HG03378 (cell line): ENCODE measurements around the gene GOLGA1.
"Not testable (repeated sequence)": the region's sequence is repeated elsewhere in the genome, so short reads cannot be mapped to it uniquely, and the experiment has no call there.

Experiments used
- ATAC-seq: cut with Tn5 transposase; IDR thresholded peaks from one replicate; pipeline ENCODE4 v1.9.1; 2021; ENCODE audit warnings: mild to moderate bottlenecking, moderate library complexity; ENCODE audit not compliant: unreplicated experiment

Gene GOLGA1

DNA sequence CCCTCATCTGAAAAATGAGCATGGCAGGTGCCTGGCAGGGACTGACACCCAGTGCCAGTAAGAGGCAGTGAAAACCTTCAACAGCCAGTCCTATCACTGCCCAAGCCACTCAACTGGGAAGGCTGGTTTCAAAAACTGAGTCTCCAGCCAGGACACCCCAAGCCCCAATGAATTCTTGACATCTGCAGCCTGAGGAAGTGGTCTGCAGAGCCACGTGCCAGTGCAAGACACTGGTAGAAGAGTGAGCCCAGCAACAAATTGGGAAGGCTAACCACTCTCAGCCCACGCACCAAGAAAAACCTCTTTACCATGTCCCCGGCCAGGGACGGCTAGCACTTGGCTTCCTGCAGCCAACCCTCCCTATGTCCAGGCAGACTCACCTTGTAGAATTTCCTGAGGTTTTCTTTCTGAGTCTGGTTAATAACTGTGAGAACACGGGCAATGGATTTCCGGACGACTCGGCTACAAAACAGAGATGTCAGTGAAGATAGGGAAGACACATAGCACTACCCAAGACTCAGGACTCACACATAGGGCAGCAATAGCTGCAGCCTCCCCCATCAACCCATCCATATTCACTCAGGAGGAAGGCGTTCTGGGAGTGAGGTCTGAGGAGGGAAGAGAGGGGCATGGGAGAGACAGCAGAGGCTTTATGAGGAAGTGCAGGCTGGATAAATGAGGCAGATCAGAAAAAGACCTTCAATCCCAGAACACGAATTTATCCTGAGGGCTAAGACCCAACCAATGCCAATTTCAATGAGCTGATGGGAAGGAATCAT is 80.9 kb downstream of the GOLGA1 start:
- ATAC-seq = no peak

DNA sequence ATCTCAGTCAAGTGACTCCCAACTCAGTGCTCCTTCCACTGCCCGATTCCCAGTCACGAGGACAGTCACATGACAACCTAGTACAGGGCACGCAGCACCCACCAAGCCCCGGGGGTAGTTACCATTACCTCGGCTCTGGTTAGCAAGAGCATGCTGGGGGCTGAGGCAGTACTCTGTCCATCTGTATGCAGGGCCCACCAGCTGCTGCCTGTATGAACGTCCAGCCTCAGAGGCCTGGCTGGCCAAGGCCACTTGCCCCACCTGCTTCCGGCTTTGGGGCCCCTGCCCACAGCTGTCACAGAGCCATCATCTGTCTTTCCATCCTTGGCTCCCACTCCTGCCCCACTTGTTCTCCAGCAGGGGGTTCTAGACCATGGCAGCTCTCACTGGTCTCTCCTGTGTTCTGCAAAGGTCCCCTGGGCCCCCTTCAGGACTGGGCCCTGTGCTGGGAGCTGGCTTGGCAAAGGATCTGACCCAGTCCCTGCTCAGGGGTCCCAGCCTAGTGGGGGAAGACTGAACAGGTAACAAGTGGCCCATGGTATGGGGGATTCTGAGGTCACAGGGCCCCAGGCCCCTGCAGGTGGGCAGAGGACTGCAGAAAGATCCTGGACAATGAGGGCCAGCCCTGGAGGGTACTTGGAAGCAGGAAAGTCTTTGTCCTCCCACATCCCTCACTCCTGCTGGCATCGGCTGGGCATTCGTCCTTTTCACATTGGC is 82.4 kb downstream of the GOLGA1 start:
- ATAC-seq = no peak

DNA sequence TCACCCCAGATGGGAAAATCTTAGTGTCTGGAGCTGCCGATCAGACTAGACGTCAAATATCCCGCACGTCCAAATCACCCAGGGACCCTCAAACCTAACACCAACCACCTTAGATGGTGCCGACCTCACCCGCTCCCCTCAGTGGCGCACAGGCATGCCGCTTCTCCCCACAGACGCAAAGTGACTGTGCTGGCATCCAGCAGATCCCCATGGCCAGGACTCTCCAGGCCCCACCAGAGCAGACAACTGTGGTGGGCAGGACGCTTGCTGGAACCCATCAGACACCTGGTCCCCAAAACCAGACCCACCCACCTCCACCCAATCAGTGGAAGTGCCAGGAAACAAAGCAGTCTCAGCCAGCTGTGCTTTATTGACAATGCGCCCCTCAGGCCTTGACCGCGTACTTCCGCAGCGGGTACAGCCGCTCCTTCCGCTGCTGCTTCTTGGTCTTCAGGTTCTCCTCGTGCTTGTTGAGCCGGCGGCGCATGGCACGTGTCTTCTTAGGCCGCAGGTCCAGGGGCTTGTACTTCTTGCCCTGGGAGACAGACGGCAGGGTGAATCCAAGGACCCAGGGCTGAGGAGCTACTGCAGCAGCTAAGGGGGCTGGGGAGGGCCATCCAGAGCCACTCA is 83.2 kb downstream of the GOLGA1 start:
- ATAC-seq = no peak

DNA sequence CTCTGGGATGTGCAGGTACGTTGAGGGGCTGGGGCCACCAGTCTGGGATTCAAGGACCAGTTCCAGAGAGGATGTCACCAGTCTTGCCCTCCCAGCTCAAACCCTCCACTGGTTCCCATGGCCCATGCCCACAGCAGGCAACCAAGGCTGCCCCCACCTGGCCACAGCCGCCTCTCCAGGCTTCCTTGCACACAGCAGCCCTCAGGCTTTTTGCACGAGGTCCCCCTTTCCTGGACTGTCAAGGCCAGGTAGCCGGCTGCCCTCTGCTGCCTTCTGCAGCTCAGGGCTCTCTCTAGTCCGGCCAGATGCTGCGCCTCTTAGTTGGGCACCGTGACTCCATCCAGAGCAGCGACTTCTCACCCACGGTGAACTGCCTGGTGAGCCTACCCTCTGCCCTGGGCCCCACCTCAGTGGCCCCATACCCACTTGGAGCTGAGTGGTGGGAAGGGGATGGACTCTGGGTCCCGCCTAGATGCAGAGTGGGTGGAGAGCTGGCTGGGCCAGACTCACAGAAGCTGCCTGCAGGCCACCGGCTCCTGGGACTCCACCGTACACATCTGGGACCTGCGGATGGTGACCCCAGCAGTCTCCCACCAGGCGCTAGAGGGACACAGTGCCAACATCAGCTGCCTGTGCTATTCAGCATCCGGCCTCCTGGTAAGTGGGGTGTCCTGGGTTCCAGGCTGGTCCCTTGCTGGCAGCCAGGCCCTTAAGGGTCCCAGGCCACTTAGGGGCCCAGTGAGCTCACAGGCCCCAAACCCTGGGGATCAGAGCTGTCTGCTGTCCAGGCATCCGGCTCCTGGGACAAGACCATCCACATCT is 84.7 kb downstream of the GOLGA1 start:
- ATAC-seq = no peak

DNA sequence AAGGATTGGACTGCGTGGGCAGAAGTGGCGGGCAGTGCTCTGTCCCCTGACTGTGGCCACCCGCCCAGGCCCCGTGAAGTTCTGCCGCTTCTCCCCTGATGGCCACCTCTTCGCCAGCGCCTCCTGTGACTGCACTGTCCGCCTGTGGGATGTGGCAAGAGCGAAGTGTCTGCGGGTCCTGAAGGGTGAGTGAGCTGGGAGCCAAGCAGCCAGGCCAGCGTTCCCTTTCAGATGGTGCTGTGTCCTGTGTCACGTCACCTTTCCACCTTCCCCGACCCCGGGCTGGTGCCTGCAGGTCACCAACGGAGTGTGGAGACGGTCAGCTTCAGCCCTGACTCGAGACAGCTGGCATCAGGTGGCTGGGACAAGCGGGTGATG is 85.3 kb downstream of the GOLGA1 start:
- ATAC-seq = no peak

DNA sequence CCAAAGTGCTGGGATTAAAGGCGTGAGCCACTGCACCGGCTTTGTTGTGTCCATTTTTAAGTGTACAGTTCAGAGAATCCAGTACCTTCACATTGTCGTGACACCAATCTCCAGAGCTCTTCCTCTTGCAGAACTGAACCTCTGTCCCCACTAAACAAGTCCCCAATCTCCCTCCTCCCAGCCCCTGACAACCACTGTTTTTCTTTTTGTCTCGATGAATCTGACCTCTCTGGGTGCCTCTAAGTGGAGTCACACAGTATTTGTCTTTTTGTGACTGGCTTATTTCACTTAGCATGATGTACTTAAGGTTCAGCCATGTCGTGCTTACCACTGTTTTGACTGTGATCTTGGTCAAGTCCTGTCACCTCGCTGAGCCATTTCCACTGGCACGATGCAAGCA is 86.1 kb downstream of the GOLGA1 start:
- ATAC-seq = no peak

DNA sequence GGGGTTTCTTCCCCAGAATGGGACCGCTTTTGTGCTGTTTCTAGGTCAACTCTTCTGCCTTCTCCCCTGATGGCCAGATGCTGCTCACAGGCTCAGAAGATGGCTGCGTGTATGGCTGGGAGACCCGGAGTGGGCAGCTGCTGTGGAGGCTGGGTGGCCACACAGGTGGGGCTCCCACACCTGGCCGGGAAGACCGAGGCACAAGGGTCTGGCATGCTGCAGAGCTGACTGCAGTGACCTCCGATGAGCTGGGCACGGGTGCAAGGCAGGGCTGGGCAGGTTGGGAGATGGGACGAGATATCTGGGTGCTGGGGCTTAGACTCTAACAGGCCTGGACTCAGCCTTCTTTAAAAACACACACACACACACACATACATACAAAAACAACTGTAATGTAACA is 86.7 kb downstream of the GOLGA1 start:
- ATAC-seq = no peak

DNA sequence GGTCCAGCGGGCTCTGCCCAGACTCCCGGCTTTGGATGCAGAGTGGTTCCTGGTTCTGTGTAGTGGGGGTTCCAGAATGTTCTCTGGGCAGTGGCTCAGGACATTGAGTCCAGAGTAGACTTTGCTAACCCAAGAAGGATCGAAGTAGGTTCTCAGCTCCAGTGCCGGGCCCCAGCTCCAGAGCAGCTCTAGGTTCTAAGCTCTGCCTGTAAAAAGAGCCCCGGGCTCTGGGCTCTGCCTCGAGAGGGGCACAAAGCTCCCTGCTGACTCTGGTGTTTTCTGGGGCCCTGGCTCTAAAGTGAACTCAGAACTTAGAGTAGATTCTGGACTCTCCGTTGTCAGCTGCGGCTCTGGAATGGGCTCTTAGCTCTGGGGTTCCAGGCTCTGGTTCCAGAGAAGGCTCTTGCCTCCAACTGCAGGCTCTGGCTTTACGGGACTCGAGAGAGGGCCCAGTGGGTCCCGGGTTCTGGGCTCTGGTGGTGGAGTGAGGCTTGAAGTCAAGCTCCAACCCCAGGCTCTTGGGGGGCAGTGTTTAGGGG is 87.2 kb downstream of the GOLGA1 start:
- ATAC-seq = no peak

DNA sequence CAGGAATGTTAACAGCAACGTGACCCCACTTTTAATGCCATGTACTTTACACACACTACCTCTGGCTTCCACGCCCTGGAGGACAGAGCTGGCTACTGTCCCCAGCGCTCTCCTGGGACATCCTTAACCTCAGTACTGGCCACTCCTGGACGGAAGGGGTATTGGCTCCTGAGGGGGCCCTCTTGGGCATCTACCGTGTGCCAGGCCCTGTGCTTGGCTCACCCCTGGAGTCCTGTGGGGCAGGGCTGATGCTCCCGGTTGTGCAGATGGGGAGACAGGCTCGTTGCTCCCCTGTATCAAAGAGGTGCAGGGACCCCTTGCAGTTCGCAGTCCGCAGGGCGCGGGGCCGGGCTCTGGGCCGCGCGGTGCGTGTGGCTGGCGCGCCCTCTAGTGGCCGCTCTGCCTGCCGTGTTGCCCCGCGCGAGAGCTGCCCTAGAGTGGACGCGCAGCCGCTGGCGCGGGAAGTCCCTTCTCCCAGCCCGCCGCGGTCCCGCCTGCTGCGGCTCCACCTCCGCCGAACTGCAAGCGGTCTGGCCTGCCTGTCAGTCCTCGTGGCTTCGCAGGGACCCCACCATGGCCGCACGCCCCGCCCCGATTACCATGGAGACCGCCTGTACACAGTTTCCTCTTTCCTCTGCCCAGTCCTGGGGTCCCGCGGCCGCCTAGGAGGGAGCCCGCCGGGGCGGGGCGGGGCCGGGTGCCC is 87.9 kb downstream of the GOLGA1 start, which contains the start of gene WDR38:
Gene WDR38, plus strand, starts transcription at position 632 of the 703 bp plus-strand sequence. CDS start 72 bp downstream, outside the sequence.
- ATAC-seq = no peak

DNA sequence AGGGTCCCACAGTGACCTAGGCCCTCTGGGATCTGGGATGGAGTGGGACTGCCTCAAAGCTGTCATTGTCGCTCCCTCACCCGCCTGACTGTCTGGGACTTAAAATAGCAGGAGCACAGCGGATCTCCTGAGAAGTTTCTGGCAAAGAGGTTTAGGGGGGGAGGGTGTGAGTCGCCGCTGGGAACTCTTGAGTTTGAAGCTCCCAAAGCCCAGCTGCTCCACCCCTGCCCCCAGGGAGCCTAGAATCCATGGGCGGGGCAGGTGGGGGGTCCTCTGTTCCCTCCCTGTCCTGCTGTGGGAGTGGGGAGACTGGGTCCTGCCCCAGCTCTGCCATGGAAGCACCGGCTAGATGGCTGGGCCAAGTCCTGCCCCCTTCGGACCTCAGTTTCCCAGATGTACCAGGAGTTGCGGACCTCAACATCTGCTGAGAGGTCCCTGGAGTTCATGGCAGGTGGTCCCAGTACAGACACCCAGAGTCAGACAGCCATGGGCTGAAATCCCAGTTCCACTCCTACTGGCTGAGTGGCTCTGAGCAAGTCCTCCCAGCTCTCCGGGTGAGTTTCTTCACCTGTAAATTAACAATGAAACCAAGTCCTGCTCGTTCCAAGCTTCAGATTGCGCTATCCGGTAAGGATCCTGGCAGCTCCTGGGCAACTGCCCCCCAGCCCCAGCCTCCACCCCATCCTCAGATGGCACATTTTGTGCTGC is 88.6 kb downstream of the GOLGA1 start:
- ATAC-seq = no peak

DNA sequence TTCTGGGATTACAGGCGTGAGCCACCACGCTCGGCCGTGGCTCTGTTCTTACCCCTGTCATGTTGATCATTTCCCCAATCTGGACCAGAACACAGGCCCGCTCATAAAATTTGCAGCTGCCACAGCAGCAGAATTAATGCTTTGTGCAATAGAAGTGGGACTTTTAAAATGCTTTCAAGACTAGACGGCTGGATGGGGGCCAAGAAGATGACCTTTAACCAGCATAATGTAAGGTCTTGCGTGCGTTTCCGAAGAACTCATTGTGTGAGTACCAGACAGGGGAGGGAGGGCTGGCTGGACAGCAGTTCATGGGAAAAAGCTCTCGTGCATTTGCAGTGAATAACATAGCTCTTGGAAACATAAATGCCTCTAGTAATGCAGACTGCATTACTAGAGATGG is 91.1 kb downstream of the GOLGA1 start:
- no peak for ATAC-seq

DNA sequence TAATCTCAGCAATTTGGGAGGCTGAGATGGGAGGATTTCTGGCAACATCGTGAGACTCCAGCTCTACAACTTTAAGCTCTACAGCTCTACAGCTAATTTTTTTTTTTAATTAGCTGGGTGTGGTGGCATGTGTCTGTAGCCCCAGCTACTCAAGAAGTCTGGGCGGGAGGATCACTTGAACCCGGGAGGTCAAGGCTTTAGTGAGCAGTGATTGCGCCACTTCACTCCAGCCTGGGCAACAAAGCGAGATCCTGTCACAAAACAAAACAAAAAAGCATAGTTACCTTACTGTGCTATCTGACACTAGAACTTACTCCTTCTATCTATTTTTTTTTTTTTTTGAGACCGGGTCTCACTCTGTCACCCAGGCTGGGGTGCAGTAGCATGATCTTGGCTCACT is 93.9 kb downstream of the GOLGA1 start:
- ATAC-seq = no peak

DNA sequence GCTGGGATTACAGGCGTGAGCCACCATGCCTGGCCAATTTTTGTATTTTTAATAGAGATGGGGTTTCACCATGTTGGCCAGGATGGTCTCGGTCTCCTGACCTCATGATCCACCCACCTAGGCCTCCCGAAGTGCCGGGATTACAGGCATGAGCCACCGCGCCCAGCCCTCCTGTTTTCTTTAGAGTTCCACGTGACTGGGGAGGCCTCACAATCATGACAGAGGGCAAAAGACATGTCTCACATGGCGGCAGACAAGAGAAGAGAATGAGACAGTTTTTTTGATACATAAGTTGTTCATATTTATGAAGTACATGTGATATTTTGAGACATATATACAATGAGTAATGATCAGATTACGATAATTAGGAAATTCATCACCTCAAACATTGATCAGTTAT is 94.4 kb downstream of the GOLGA1 start:
- not testable (repeated sequence) for ATAC-seq

DNA sequence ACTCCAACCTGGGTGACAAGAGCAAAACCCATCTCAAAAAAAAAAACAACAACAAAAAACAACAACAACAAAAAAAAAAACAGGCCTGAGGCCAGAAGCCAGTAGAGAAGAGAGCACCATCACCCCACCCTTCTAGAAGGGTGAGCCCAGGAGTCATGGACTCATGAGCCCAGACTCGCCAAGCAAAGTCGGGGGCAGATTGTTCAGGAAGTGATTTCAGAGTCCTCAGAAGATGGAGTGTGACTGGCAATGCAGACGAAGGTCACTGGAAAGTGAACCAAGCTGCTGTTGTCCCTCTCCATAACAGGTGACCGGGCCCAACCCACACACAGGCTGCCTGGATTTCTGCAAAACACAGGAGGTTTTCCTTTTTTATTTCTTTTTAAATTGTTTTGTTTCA is 96.6 kb downstream of the GOLGA1 start:
- ATAC-seq = no peak

DNA sequence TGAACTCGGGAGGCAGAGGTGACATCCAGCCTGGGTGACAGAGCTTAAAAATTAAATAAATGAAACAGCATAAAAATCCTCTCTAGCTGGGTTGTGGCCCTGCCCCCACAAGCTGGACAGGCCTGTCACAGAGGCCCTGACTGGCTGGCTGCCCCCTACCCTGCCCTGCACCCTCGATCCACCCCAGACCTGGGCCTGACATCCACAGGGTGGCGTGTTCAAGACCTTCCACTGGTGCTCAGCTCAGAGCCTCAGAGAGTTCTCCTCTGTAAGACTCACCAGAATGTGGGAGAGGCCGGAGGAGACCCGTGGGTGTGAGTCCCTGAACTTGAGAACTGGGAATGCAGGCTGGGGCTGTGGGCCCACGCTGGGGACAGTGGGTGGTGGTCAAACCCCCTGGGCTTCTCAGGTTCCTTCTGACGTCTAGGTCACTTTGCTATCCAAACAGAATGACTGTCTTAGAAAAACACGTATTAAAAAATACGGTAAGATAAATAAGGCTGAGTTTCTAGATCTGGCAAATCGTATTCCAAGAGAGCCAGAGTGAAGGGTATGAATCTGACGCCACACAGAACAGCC is 97.3 kb downstream of the GOLGA1 start:
- no peak for ATAC-seq

DNA sequence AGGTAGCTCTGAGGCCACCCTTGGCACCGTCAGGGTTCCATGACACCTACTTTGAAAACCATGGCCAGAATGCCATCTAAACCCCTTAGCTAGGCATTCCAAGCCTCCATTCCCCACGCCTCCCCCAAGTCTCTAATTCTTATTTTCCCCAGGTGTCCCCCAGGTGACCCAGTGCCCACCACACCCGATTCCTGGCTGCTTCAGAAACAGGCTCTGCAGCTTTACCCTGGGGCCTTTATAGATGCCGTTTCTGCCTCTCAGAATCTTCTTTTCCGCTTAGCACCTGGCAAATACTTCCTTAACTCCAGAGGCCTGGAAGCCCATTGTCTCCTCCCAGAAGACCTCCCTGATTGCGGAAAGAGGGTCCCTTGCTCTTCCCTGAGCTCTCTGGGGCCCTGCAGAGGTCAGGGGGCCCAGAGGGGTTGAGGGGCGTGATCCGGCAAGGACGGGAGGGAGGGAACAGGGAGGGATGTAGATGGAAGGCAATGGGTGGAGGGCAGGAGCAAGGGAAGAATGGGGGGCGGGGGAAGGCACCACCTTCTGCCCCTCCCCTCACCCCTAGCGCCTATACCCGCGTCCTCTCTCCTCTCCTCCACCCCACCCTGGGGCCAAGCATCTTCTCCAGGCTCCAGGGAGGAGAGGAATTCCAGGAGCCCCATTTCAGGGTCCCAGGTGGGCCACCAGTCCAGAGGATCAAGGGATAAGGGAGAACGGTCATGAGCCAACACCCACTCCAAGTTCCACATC is 99.6 kb downstream of the GOLGA1 start:
- no peak for ATAC-seq

DNA sequence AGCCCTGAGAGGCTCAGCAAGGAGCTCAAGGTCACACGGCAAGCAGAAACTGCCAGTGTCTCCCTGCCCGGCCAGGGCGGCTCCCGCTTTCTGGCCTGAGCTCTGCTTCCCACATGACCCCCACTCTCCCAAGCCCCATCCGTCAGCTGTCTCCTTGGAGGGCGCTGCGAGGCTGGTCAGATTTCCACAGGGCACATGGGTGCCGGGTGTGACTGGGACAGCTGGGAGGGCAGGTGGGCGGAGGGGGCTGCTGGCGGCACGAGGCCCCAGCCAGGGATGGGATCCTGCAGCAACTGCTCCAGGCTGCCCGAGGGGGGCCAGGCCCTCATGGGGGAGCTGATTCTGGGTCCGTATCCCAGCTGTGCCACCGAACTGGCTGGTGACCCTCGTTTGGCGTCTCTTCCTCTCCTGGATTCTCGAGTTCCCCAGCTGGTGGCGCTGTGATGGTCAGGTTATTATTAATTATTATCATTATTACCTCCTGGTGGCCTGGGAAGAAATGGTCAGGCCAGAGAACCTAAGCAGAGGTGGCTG is 100.5 kb downstream of the GOLGA1 start:
- no peak for ATAC-seq

DNA sequence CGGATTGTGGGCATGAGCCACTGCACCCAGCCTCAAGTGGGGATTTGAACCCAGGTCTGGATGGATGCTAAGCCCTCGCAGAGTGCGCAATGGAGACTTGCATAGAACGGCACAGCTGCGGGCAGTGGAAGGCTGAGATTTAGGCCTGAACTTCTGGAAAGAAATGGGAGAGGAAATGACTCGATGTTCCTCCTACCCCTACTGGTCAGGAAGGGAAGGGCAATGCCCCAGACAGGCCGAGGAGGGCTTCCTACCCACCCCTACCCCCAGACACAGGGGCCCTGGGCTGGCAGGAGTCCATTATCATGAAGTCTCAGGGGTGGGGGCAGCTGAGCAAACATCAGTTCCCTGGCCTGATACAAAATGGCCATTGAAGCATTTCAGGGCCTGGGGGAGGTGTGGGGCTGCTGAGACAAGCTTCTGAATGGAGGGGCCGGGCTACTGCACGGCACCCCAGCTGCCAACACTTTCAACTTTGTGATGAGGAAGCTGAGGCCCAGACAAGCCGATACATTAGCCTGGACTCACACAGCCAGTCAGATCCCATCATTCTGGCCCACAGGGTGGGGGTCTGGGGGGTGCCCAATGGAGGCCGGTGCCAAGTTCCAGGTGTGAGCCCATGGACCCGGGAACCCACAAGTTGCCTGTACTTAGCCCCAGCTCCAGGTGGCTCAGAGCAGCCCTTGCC is 101.1 kb downstream of the GOLGA1 start:
- no peak for ATAC-seq
